Kidney capillary endothelial cell (primary cell): Measurements from ENCODE around the gene GOLGA8A.
"Not testable (repeated sequence)": the region's sequence is repeated elsewhere in the genome, so short reads cannot be mapped to it uniquely, and the experiment has no call there.

Source experiments
- DNase-seq: peaks from one replicate; pipeline ENCODE4 v3.0.0-alpha.2; 2018; ENCODE audit warnings: low spot score

GOLGA8A gene

DNA sequence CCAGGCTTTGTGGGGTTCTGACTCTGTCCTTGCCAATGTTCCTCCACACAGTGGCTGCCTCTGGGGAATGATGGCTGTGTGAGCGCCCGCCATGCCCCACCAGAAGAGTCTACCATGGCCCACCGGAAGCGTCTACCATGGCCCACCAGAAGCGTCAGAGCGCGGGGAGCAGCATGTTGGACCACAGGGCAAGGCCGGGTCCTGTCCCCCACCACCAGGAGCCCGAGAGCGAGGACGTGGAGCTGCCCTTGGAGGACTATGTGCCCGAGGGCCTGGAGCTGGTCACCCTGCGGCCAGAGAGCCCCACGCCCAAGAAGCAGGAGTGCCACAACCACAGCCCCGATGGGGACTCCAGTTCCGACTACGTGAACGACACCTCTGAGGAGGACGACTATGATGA, 28.1 kb downstream of the GOLGA8A start:
- DNase-seq: not testable (repeated sequence)

DNA sequence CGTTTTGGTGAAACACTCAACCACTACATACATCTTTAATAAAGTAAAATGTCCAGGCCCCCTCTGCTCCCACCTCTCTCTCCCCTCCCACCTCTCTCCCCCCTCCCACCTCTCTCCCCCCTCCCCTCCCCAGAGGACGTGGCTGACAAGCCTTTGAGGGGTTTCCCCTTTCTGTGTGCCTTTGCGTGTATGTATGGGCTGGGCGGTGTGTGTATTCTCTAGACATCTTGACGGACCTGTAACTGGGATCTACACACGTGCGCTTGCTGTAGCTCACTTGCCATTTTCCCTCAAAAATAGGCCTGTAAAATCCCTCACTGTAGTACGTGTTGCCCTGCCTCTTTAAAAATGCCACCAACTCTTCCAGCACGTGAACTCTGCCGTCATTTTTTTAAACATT, 28.6 kb downstream of the GOLGA8A start:
- not testable (repeated sequence) for DNase-seq

DNA sequence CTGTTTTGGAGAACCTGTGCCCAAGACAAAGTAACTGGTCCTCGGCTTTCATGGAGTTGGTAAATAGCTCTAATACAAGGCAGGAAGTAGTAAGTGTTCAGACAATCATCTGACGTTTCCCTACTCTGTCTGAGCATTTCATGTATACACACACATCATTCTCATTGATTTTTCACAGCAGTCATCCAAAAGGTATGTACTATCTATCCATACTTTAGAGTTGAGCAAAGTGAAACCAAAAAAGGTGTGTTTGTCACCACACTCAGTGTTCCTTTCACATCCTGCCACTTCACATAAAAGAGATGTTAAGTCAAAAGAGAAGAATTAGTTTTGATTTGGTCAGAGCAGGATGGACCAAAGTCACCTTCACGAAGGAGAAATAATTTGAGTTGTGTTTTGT, 33.7 kb downstream of the GOLGA8A start:
- DNase-seq: not testable (repeated sequence)

DNA sequence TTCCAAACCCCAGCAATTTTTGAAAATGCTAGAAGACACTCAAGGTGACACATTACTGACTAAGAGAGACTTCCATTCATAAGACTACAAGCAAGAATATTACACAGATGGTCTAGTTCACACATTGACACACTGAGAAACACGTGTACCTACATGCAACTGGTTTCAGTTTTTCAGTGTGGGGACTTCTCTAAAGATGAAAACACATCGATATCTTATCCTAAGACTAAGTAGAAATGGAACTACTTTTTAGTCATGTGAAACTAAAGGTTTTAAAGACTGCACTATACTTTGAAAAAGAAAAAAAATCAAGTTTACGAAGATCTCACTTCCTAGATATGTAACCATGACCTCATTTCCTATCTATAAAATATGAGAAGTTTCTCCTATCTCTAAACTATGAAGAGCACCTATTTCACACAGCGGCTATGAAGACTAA, 34.4 kb downstream of the GOLGA8A start:
- not testable (repeated sequence) for DNase-seq

DNA sequence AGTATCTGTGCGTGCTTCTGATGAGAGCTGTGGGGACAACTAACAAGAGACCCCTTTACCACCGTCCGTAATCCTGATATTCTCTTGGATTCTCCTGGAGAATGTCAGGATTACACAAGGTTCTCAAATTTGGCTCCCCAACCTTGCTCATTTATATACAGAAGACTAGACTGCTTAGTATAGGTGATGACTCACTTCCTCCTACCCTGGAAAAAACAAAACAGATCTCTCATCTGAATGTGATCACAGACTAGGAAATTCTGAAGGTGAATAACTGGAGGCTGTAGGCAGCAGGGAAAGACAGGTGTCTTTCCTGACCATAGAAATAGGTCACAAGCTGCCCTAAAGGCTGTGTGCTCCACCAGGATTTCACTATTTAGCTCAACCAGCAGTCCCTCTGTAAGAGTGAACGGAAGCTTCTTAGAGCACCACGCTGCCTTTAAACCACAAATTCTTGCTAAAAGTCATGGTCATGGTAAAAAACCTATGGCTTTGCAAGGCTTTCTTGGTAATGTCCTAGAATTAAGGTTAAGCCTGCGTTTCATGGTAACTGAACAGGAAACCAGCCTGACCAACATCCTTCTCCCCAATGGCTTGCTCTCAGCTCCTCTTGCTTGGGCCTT, 39.9 kb downstream of the GOLGA8A start:
- DNase-seq: not testable (repeated sequence)

DNA sequence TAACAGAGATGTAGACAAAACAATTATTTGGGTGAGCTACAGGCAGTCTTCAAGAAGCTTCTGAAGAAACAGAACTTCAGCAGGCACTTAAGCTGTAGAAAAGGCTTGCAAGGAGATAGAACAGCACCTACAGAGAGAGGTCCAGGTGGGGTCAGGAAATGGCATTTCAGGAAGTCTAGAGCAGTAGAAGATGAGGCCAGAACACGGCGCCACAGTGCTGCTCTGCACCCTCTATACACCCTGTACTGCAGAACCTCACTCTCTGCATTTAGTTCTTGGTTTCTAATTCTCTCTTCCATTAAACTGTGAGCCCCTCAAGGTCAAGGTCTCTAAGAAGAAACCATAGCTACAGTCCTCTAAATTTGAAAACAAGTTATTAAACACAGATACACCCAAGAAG, 44.6 kb downstream of the GOLGA8A start:
- not testable (repeated sequence) for DNase-seq

DNA sequence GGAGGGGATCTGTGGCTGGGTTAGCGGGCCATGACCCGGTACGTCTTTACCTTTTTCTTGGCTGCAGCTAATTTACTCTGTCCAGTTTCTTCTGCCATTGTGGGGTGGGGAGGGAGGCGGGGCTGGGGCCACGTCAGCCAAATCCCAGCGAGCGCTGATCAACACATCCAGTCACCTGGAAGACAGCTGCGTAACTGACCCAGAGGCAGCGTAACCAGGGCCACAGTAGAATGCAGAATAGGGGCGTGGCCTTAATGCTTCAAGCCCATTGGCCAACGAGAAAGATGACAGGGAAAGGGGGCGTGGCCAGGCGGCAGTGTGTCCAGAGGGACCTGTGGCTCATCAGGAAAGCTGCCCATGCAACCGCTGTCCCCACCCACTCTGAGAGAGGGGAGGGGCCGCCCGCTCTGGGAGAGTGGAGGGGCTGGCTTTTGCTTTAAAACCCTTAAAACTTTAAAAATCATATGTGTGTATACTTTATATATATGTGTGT, 48.0 kb downstream of the GOLGA8A start:
- DNase-seq: not testable (repeated sequence)
